ENCODE data around the gene PDXP. TPM values are rescaled to one million over a fixed set of nuclear protein-coding genes. Genes with fewer than 3 reads are reported as not detected.
"Not testable (repeated sequence)": the region's sequence is repeated elsewhere in the genome, so short reads cannot be mapped to it uniquely, and the experiment has no call there.

PDXP gene, protein sequence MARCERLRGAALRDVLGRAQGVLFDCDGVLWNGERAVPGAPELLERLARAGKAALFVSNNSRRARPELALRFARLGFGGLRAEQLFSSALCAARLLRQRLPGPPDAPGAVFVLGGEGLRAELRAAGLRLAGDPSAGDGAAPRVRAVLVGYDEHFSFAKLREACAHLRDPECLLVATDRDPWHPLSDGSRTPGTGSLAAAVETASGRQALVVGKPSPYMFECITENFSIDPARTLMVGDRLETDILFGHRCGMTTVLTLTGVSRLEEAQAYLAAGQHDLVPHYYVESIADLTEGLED
- total RNA-seq (1 to 10 TPM; 7.3 to 9.8 TPM), polyA plus RNA-seq (1 to 10 TPM in 1 of 2 donors, under 1 TPM in 1; 0.38 to 7.1 TPM)

DNA sequence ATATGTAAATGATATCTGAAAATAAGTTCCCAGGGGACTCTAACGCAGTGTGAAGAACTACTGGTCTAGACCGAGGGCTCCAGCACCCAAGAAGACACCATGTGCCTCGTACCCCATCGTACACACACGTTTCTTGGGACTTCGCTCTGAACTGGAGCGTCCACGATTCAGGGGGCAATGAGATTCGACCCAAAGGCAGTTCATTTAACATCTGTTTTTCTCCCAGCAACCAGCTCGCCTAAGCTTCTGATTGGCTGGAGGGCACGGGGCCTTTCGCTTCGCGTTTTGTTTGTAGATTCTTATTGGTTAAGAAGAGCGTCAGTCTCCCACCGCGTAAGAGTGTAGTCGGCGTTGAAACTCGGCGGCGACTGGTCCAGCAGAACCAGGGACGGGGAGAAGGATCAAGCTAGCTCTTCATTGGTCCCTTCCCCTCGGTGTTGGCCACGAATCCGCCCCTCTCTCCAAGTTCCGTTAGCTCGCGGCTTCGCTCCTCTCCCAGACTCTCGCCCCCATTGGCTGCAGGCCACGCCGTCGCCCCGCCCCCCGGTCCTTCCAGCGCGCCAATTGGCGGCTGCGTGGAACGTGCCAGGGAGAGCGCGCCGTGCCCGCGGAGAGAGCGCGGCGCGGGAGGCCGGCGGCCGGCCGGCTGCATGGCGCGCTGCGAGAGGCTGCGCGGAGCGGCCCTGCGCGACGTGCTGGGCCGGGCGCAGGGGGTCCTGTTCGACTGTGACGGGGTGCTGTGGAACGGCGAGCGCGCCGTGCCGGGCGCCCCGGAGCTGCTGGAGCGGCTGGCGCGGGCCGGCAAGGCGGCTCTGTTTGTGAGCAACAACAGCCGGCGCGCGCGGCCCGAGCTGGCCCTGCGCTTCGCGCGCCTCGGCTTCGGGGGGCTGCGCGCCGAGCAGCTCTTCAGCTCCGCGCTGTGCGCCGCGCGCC lies at the start of gene PDXP:
TSS of gene PDXP (plus strand) at position 591 of the 933 bp plus-strand sequence. CDS start at position 651, 60 bp downstream.
- CTCF ChIA-PET (ENCODE audit: partially characterized antibody), result interaction anchor here (0.6 to 17.5 kb wide), 23 partner anchors 8 to 205 kb away, joined by 3 to 221 read pairs (median 5); partner anchors contain the start of genes GGA1, LGALS1, NOL12 and SH3BP1
- Mint-ChIP-seq H3K4me3 (peak within 1 kb of the TSS; percentile 82 to 94 (median 86)), H3K36me3 (peaks cover 2 to 22% of the 10 kb centered on the region in 2 donors), H3K27ac (peak within 1 kb of the TSS; percentile 85 to 98 (median 93)), H3K4me1 (peaks cover 29 to 49% (median 37%) of the 10 kb centered on the region in 4 donors), H3K9me3 (no peaks in the 10 kb centered on the region), H3K27me3 (no peaks in the 10 kb centered on the region)
- Histone ChIP-seq H3K9me3 (ENCODE audit: control insufficient read depth in 1 of 2, low read length in 2 of 2) (no peaks in the 10 kb centered on the region), H3K27me3 (ENCODE audit: insufficient read depth, low read length) (no peaks in the 10 kb centered on the region), H3K36me3 (ENCODE audit: insufficient read depth, low read length) (peaks cover 10% of the 10 kb centered on the region), H3K4me3 (ENCODE audit: low read length in 2 of 2) (peak within 1 kb of the TSS; percentile 27 to 57), H3K4me1 (ENCODE audit: insufficient read depth, low read length) (peaks cover 33% of the 10 kb centered on the region), H3K27ac (ENCODE audit: low read depth, low read length) (peak within 1 kb of the TSS; percentile 63)
- intact Hi-C loops (cut with micrococcal nuclease), result loop anchor here (1.0 to 2.0 kb wide), 4 partner anchors 19 to 50 kb away; partner anchors contain the start of genes GGA1 and SH3BP1
- peak; percentile 98 for DNase-seq
- POLR2A ChIA-PET (ENCODE audit: partially characterized antibody), result interaction anchor here (0.6 to 13.9 kb wide), 20 partner anchors 10 to 414 kb away, joined by 3 to 348 read pairs (median 6); partner anchors contain the start of genes GGA1, LGALS1, NOL12 and RAC2

DNA sequence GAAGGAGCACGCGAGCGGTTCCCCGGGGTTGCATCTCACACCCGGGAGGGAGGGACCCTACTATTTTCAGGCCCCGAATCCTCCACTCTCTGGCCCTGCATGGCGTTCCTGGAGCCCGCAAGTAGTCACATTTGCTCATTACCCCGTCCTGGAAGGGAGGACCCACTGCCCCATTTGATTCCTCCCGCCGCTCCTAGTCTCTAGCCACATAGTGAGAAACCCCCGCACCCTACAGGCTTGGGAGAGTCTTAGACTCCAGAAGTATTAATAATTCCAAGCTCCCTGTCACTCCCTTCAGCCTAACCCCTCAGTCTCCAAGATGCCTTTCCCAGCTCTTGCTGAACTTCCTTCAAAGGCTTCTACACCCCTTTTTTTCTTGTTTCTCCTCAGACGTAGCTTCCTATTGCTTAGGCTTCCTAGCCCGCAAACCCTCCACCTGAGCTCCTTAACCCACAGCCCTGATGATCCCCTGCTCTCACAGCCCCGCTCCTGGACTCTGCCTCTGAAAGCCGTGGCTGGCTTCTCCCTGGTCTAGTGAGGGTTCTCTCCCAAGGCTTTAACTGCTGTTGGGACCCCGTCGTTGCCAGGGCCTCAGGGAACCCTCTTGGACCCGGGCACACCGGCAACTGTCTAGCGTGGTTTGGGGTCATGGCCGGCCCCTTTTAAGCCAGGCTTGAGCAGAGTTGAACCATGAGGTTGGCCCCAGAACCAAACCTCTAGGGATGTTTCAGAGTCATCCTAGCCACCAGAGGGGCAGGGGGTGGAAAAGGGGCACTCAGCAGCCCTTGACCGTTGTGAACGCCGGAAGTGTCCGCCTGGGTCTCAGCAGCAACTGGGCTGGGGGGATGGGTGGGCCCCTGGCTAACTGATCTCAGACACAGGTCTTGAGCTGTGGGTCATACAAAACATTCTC lies 49.0 kb upstream of the PDXP start:
- H3K27ac Mint-ChIP-seq, result peak overlapping the region; percentile 94 to 98 (median 96)
- H3K4me3 ChIP-seq (ENCODE audit: low read length in 2 of 2), result peak overlapping the region; percentile 30 to 85
- no peaks in the 10 kb centered on the region for H3K9me3 Mint-ChIP-seq
- H3K4me1 ChIP-seq (ENCODE audit: insufficient read depth, low read length), result peaks cover 56% of the 10 kb centered on the region
- peaks cover 30 to 59% (median 45%) of the 10 kb centered on the region in 4 donors for H3K4me1 Mint-ChIP-seq
- peak overlapping the region; percentile 90 to 98 (median 94) for H3K4me3 Mint-ChIP-seq
- peaks cover 0 to 10% of the 10 kb centered on the region in 2 donors for H3K36me3 Mint-ChIP-seq
- CTCF ChIA-PET (ENCODE audit: partially characterized antibody), result interaction anchor here (0.7 to 10.1 kb wide), 8 partner anchors 9 to 72 kb away, joined by 3 to 136 read pairs (median 52); partner anchors contain the start of genes NOL12, PDXP and SH3BP1
- H3K36me3 ChIP-seq (ENCODE audit: insufficient read depth, low read length), result peaks cover 8% of the 10 kb centered on the region
- H3K27me3 ChIP-seq (ENCODE audit: insufficient read depth, low read length), result no peaks in the 10 kb centered on the region
- peak in 1 of 5 donors; percentile 22 for DNase-seq
- H3K27ac ChIP-seq (ENCODE audit: low read depth, low read length), result peak overlapping the region; percentile 88
- intact Hi-C loops (cut with micrococcal nuclease), result loop anchor here (5.0 kb wide), 3 partner anchors 198 to 367 kb away; partner anchors contain the start of genes C22orf23, GCAT, POLR2F and RAC2
- H3K27me3 Mint-ChIP-seq, result no peaks in the 10 kb centered on the region
- POLR2A ChIA-PET (ENCODE audit: partially characterized antibody), result interaction anchor here (0.6 to 6.4 kb wide), 16 partner anchors 9 to 379 kb away, joined by 3 to 94 read pairs (median 30); partner anchors contain the start of genes ANKRD54, LGALS1, MFNG and NOL12
- no peaks in the 10 kb centered on the region for H3K9me3 ChIP-seq (ENCODE audit: control insufficient read depth in 1 of 2, low read length in 2 of 2)

DNA sequence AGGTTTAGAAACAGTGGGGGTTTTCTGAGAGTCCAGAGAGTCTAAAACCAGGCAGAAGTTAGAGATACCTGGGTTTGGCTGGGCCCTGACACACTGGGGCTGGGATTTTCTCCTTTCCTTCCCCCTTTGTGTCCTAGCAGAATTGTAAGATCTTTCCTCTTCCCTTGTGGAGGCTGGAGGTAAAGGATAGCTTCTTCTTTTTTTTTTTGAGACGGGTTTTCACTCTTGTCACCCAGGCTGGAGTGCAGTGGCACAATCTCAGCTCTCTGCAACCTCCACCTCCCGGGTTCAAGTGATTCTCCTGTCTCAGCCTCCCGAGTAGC lies 48.4 kb upstream of the PDXP start:
- peaks cover 0 to 14% of the 10 kb centered on the region in 2 donors for H3K36me3 Mint-ChIP-seq
- H3K27me3 Mint-ChIP-seq; H3K27me3 ChIP-seq (ENCODE audit: insufficient read depth, low read length); DNase-seq; H3K9me3 Mint-ChIP-seq; intact Hi-C loops (cut with micrococcal nuclease); H3K9me3 ChIP-seq (ENCODE audit: control insufficient read depth in 1 of 2, low read length in 2 of 2): not testable (repeated sequence)
- H3K36me3 ChIP-seq (ENCODE audit: insufficient read depth, low read length), result peaks cover 11% of the 10 kb centered on the region
- H3K4me3 Mint-ChIP-seq, result peak overlapping the region; percentile 90 to 98 (median 94)
- H3K27ac Mint-ChIP-seq, result peak overlapping the region; percentile 27 to 97 (median 94)
- H3K27ac ChIP-seq (ENCODE audit: low read depth, low read length), result peak overlapping the region; percentile 88
- H3K4me1 Mint-ChIP-seq, result peaks cover 26 to 53% (median 40%) of the 10 kb centered on the region in 4 donors
- peak overlapping the region in 1 of 2 donors; percentile 85 for H3K4me3 ChIP-seq (ENCODE audit: low read length in 2 of 2)
- CTCF ChIA-PET (ENCODE audit: partially characterized antibody), result interaction anchor here (0.7 to 10.1 kb wide), 8 partner anchors 9 to 71 kb away, joined by 3 to 136 read pairs (median 52); partner anchors contain the start of genes NOL12, PDXP and SH3BP1
- POLR2A ChIA-PET (ENCODE audit: partially characterized antibody), result interaction anchor here (0.6 to 6.4 kb wide), 9 partner anchors 9 to 189 kb away, joined by 3 to 94 read pairs (median 43); partner anchors contain the start of genes LGALS1, NOL12, PDXP and SH3BP1
- H3K4me1 ChIP-seq (ENCODE audit: insufficient read depth, low read length), result peaks cover 50% of the 10 kb centered on the region

DNA sequence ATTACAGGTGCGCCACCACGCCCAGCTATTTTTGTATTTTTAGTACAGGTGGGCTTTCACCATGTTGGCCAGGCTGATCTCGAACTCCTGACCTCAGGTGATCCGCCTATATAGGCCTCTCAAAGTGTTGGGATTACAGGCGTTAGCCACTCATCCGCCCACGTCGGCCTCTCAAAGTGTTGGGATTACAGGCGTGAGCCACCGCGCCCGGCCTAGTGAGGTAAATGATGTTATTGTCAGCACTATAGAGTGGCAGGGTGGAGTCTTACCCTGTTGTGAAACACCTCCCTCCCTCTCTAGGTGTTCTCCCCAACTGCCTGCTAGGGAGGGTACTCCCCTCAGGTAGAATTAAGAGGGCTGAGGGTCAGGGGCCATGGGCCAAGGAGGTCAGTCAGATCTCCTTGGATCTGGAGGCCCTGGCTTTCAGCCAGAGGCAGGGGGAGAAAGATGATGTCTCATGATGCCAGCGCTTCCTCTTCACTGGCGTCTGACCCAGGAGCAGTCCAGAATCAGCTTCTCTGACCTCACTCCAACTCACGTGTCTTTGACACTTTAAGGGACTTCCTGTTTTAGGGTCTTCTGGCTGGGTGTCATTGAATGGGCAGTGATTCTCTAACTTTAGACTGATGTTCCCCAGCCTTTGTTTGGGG lies 47.9 kb upstream of the PDXP start:
- Mint-ChIP-seq H3K27ac (peak overlapping the region in 6 of 7 donors; percentile 36 to 97 (median 69)), H3K36me3 (peaks cover 0 to 14% of the 10 kb centered on the region in 2 donors), H3K4me1 (peaks cover 22 to 48% (median 35%) of the 10 kb centered on the region in 4 donors), H3K4me3 (peak overlapping the region in 7 of 8 donors; percentile 25 to 97 (median 93)), H3K27me3 (no peaks in the 10 kb centered on the region), H3K9me3 (no peaks in the 10 kb centered on the region)
- Histone ChIP-seq H3K4me1 (ENCODE audit: insufficient read depth, low read length) (peaks cover 45% of the 10 kb centered on the region), H3K27ac (ENCODE audit: low read depth, low read length) (peak overlapping the region; percentile 88), H3K36me3 (ENCODE audit: insufficient read depth, low read length) (peaks cover 11% of the 10 kb centered on the region), H3K27me3 (ENCODE audit: insufficient read depth, low read length) (no peaks in the 10 kb centered on the region), H3K4me3 (ENCODE audit: low read length in 2 of 2) (no peak overlapping the region), H3K9me3 (ENCODE audit: control insufficient read depth in 1 of 2, low read length in 2 of 2) (no peaks in the 10 kb centered on the region)
- peak in 1 of 5 donors; percentile 25 for DNase-seq
- ChIA-PET CTCF (ENCODE audit: partially characterized antibody) (interaction anchor here (0.7 to 10.1 kb wide), 8 partner anchors 8 to 71 kb away, joined by 3 to 136 read pairs (median 17); partner anchors contain the start of genes NOL12, PDXP and SH3BP1), POLR2A (ENCODE audit: partially characterized antibody) (interaction anchor here (0.8 to 6.4 kb wide), 7 partner anchors 8 to 65 kb away, joined by 3 to 94 read pairs (median 23); partner anchors contain the start of genes LGALS1, PDXP and SH3BP1)
- intact Hi-C loops (cut with micrococcal nuclease), result no loop called here

DNA sequence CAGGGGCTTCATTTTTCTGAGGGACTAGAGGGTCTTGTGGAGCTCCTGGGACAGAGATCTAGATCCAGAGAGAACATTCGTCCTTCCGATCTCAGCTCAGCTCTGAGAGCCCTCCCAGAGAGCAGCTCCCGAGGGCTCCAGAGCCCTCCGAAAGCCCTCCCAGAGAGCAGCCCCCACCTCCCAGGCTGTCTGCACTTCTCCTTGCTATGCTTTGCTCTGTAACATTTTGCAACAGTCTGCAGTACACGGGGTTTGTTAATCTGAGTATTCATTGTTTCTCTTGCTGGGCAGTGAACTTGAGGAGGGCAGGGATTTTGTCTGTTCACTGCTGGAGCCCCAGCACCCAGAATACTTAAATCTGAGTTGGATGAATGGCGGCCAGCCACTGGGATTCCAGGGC lies 47.3 kb upstream of the PDXP start:
- H3K9me3 Mint-ChIP-seq, result no peaks in the 10 kb centered on the region
- Histone ChIP-seq H3K36me3 (ENCODE audit: insufficient read depth, low read length) (peaks cover 11% of the 10 kb centered on the region), H3K27me3 (ENCODE audit: insufficient read depth, low read length) (no peaks in the 10 kb centered on the region), H3K9me3 (ENCODE audit: control insufficient read depth in 1 of 2, low read length in 2 of 2) (no peaks in the 10 kb centered on the region), H3K4me3 (ENCODE audit: low read length in 2 of 2) (no peak overlapping the region), H3K4me1 (ENCODE audit: insufficient read depth, low read length) (peaks cover 39% of the 10 kb centered on the region), H3K27ac (ENCODE audit: low read depth, low read length) (no peak overlapping the region)
- peaks cover 0 to 18% of the 10 kb centered on the region in 2 donors for H3K36me3 Mint-ChIP-seq
- no peaks in the 10 kb centered on the region for H3K27me3 Mint-ChIP-seq
- ChIA-PET POLR2A (ENCODE audit: partially characterized antibody) (interaction anchor here (0.8 to 6.4 kb wide), 3 partner anchors 9 to 48 kb away, joined by 3 to 94 read pairs (median 6); partner anchors contain the start of genes PDXP and SH3BP1), CTCF (ENCODE audit: partially characterized antibody) (interaction anchor here (0.9 to 10.1 kb wide), 6 partner anchors 12 to 70 kb away, joined by 3 to 136 read pairs (median 58); partner anchors contain the start of genes NOL12 and SH3BP1)
- peak in 1 of 5 donors; percentile 3 for DNase-seq
- intact Hi-C loops (cut with micrococcal nuclease), result no loop called here
- H3K4me3 Mint-ChIP-seq, result peak overlapping the region in 1 of 8 donors; percentile 97
- peaks cover 18 to 42% (median 31%) of the 10 kb centered on the region in 4 donors for H3K4me1 Mint-ChIP-seq
- H3K27ac Mint-ChIP-seq, result peak overlapping the region in 3 of 7 donors; percentile 59 to 60 (median 59)
